HL-60 (cell line): ENCODE data around the gene EIF2B2.

Experiments
- POLR2AphosphoS5 ChIP-seq: IDR thresholded peaks from 2 replicates; pipeline ENCODE4 v1.6.1; 2012; ENCODE audit warnings: low read depth
- TF ChIP-seq, protein P1 (sequence below): IDR thresholded peaks from one replicate; pipeline ENCODE4 v1.5.1; 2011; ENCODE audit warnings: low read length, control low read depth, inconsistent platforms; ENCODE audit not compliant: insufficient read depth

- TF ChIP-seq, protein P1, sequence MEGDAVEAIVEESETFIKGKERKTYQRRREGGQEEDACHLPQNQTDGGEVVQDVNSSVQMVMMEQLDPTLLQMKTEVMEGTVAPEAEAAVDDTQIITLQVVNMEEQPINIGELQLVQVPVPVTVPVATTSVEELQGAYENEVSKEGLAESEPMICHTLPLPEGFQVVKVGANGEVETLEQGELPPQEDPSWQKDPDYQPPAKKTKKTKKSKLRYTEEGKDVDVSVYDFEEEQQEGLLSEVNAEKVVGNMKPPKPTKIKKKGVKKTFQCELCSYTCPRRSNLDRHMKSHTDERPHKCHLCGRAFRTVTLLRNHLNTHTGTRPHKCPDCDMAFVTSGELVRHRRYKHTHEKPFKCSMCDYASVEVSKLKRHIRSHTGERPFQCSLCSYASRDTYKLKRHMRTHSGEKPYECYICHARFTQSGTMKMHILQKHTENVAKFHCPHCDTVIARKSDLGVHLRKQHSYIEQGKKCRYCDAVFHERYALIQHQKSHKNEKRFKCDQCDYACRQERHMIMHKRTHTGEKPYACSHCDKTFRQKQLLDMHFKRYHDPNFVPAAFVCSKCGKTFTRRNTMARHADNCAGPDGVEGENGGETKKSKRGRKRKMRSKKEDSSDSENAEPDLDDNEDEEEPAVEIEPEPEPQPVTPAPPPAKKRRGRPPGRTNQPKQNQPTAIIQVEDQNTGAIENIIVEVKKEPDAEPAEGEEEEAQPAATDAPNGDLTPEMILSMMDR: no peak
- TF ChIP-seq POLR2AphosphoS5: no peak
Observed at GRCh38 chr14:75015496-75015895, 12.8 kb downstream of the EIF2B2 start.
